Measurements from ENCODE around the gene AKNA. TPM values are rescaled to one million over a fixed set of nuclear protein-coding genes. Genes with fewer than 3 reads are reported as not detected.

The AKNA gene
- total RNA-seq, 2 donors from 2014 or later: 23.8 to 32.4 TPM

GRCh38 chr9:114349713-114350480 lies 37.9 kb downstream of the AKNA start:
- intact Hi-C loops (cut with DNase I): loop anchor here in 1 of 2 donors (5.0 to 10.0 kb wide), 2 partner anchors 32 to 305 kb away; partner anchors contain the start of gene TEX53
- DNase-seq (ENCODE audit: low spot score): no peak

GRCh38 chr9:114348906-114349482 lies 38.8 kb downstream of the AKNA start:
- intact Hi-C loops (cut with DNase I): loop anchor here in 1 of 2 donors (5.0 to 10.0 kb wide), 2 partner anchors 33 to 306 kb away; partner anchors contain the start of gene TEX53
- peak; percentile 90 for DNase-seq (ENCODE audit: low spot score)

GRCh38 chr9:114348261-114348905 lies 39.4 kb downstream of the AKNA start:
- no peak for DNase-seq (ENCODE audit: low spot score)
- intact Hi-C loops (cut with DNase I): loop anchor here in 1 of 2 donors (5.0 to 10.0 kb wide), 2 partner anchors 34 to 306 kb away; partner anchors contain the start of gene TEX53

GRCh38 chr9:114347675-114348074 lies 40.1 kb downstream of the AKNA start:
- intact Hi-C loops (cut with DNase I): loop anchor here in 1 of 2 donors (5.0 to 10.0 kb wide), 2 partner anchors 35 to 307 kb away; partner anchors contain the start of gene TEX53
- no peak for DNase-seq (ENCODE audit: low spot score)

- intact Hi-C loops (cut with DNase I): loop anchor here in 1 of 2 donors (5.0 to 10.0 kb wide), 2 partner anchors 36 to 309 kb away; partner anchors contain the start of gene TEX53
- DNase-seq (ENCODE audit: low spot score): no peak
Observed at GRCh38 chr9:114346146-114346545, 41.6 kb downstream of the AKNA start.

GRCh38 chr9:114345493-114346065 lies 42.2 kb downstream of the AKNA start:
- DNase-seq (ENCODE audit: low spot score): no peak
- intact Hi-C loops (cut with DNase I): loop anchor here in 1 of 2 donors (5.0 to 10.0 kb wide), 2 partner anchors 37 to 309 kb away; partner anchors contain the start of gene TEX53

- intact Hi-C loops (cut with DNase I): loop anchor here in 1 of 2 donors (5.0 to 10.0 kb wide), 2 partner anchors 38 to 310 kb away; partner anchors contain the start of gene TEX53
- DNase-seq (ENCODE audit: low spot score): no peak
Observed at GRCh38 chr9:114344692-114345091, 43.1 kb downstream of the AKNA start.

- intact Hi-C loops (cut with DNase I): loop anchor here in 1 of 2 donors (10.0 kb wide), 1 partner anchor 311 kb away; the partner anchor contains the start of gene TEX53
- DNase-seq (ENCODE audit: low spot score): no peak
Observed at GRCh38 chr9:114344188-114344566, 43.6 kb downstream of the AKNA start.

GRCh38 chr9:114343471-114344187 lies 44.2 kb downstream of the AKNA start:
- DNase-seq (ENCODE audit: low spot score): no peak
- intact Hi-C loops (cut with DNase I): loop anchor here in 1 of 2 donors (10.0 kb wide), 1 partner anchor 311 kb away; the partner anchor contains the start of gene TEX53

GRCh38 chr9:114342755-114343440 lies 44.9 kb downstream of the AKNA start:
- DNase-seq (ENCODE audit: low spot score): no peak
- intact Hi-C loops (cut with DNase I): loop anchor here in 1 of 2 donors (10.0 kb wide), 1 partner anchor 312 kb away; the partner anchor contains the start of gene TEX53

GRCh38 chr9:114341991-114342390 lies 45.8 kb downstream of the AKNA start:
- DNase-seq (ENCODE audit: low spot score): no peak
- intact Hi-C loops (cut with DNase I): loop anchor here in 1 of 2 donors (10.0 kb wide), 1 partner anchor 313 kb away; the partner anchor contains the start of gene TEX53

- no peak for DNase-seq (ENCODE audit: low spot score)
- intact Hi-C loops (cut with DNase I): loop anchor here in 1 of 2 donors (10.0 kb wide), 1 partner anchor 314 kb away; the partner anchor contains the start of gene TEX53
Observed at GRCh38 chr9:114341152-114341830, 46.5 kb downstream of the AKNA start.

- intact Hi-C loops (cut with DNase I): no loop called here
- DNase-seq (ENCODE audit: low spot score): no peak
Observed at GRCh38 chr9:114339130-114339908, 48.5 kb downstream of the AKNA start.

GRCh38 chr9:114338187-114338586 lies 49.6 kb downstream of the AKNA start:
- intact Hi-C loops (cut with DNase I): no loop called here
- DNase-seq (ENCODE audit: low spot score): no peak

GRCh38 chr9:114336699-114337395 lies 50.9 kb downstream of the AKNA start:
- intact Hi-C loops (cut with DNase I): no loop called here
- DNase-seq (ENCODE audit: low spot score): no peak

- DNase-seq (ENCODE audit: low spot score): no peak
- intact Hi-C loops (cut with DNase I): no loop called here
Observed at GRCh38 chr9:114336157-114336556, 51.6 kb downstream of the AKNA start.
